Trophoblast cell (in vitro differentiated cells and primary cell): ENCODE results near the gene CLCNKB.

Experiments used
- DNase-seq, 2 donors: peaks; one replicate each; pipeline ENCODE4 v3.0.0-alpha.2; 2016
- H2AFZ ChIP-seq: 2 replicates; pipeline ENCODE4 v1.6.1; 2013; ENCODE audit warnings: low read length, moderate library complexity, mild to moderate bottlenecking; ENCODE audit not compliant: insufficient read depth, poor library complexity
- H2AK5ac ChIP-seq: 2 replicates; pipeline ENCODE4 v1.6.1; 2013; ENCODE audit warnings: mild to moderate bottlenecking, low read length
- H2BK120ac ChIP-seq: 2 replicates; pipeline ENCODE4 v1.6.1; 2013; ENCODE audit warnings: low read length, mild to moderate bottlenecking, moderate library complexity; ENCODE audit not compliant: insufficient read depth, poor library complexity
- H2BK12ac ChIP-seq: 2 replicates; pipeline ENCODE4 v1.6.1; 2013; ENCODE audit warnings: mild to moderate bottlenecking, low read length, moderate library complexity
- H2BK5ac ChIP-seq: 2 replicates; pipeline ENCODE4 v1.6.1; 2013; ENCODE audit warnings: low read length, low read depth, moderate library complexity, mild to moderate bottlenecking; ENCODE audit not compliant: poor library complexity
- H3K14ac ChIP-seq: 2 replicates; pipeline ENCODE4 v1.6.1; 2013; ENCODE audit warnings: mild to moderate bottlenecking, low read length
- H3K18ac ChIP-seq: 2 replicates; pipeline ENCODE4 v1.6.1; 2013; ENCODE audit warnings: mild to moderate bottlenecking, low read length
- H3K23ac ChIP-seq: 2 replicates; pipeline ENCODE4 v1.6.1; 2013; ENCODE audit warnings: low read length
- H3K27ac ChIP-seq: 2 replicates; pipeline ENCODE4 v1.5.1; 2013; ENCODE audit warnings: low read depth, mild to moderate bottlenecking, inconsistent platforms, low read length, moderate library complexity
- H3K27me3 ChIP-seq: 2 replicates; pipeline ENCODE4 v1.6.1; 2013; ENCODE audit warnings: inconsistent platforms, mild to moderate bottlenecking, low read length, moderate library complexity; ENCODE audit not compliant: insufficient read depth
- H3K36me3 ChIP-seq, 2 experiments: 1 replicate in 1 of 2; 2 replicates in 1 of 2; pipeline ENCODE4 v1.6.1; 2013; ENCODE audit warnings: low read length in 2 of 2, mild to moderate bottlenecking in 2 of 2, moderate library complexity in 1 of 2; ENCODE audit not compliant: insufficient read depth in 2 of 2, control insufficient read depth in 1 of 2
- H3K4ac ChIP-seq: 2 replicates; pipeline ENCODE4 v1.6.1; 2013; ENCODE audit warnings: low read depth, mild to moderate bottlenecking, low read length, moderate library complexity
- H3K4me1 ChIP-seq, 2 experiments: 1 replicate in 1 of 2; 2 replicates in 1 of 2; pipeline ENCODE4 v1.6.1; 2013; ENCODE audit warnings: low read length in 2 of 2, mild to moderate bottlenecking in 2 of 2, moderate library complexity in 1 of 2; ENCODE audit not compliant: insufficient read depth in 2 of 2, control insufficient read depth in 1 of 2
- H3K4me2 ChIP-seq: 2 replicates; pipeline ENCODE4 v1.6.1; 2013; ENCODE audit warnings: inconsistent platforms, mild to moderate bottlenecking, low read length, moderate library complexity
- H3K4me3 ChIP-seq: 2 replicates; pipeline ENCODE4 v1.5.1; 2013; ENCODE audit warnings: mild to moderate bottlenecking, low read depth, low read length, inconsistent platforms
- H3K79me1 ChIP-seq: one replicate; pipeline ENCODE4 v1.6.1; 2013; ENCODE audit warnings: low read length
- H3K79me2 ChIP-seq: 2 replicates; pipeline ENCODE4 v1.6.1; 2013; ENCODE audit warnings: low read length, mild to moderate bottlenecking; ENCODE audit not compliant: control insufficient read depth, insufficient read depth, poor library complexity
- H3K9ac ChIP-seq: 2 replicates; pipeline ENCODE4 v1.6.1; 2013; ENCODE audit warnings: mild to moderate bottlenecking, low read length
- H3K9me3 ChIP-seq: 2 replicates; pipeline ENCODE4 v1.6.1; 2013; ENCODE audit warnings: low read depth, mild to moderate bottlenecking, control low read depth, inconsistent platforms, low read length; ENCODE audit not compliant: insufficient read depth
- H4K12ac ChIP-seq: 2 replicates; pipeline ENCODE4 v1.6.1; 2013; ENCODE audit warnings: low read depth, mild to moderate bottlenecking, low read length, moderate library complexity
- H4K8ac ChIP-seq: 2 replicates; pipeline ENCODE4 v1.6.1; 2013; ENCODE audit warnings: low read depth, mild to moderate bottlenecking, low read length, moderate library complexity
- H4K91ac ChIP-seq: one replicate; pipeline ENCODE4 v1.6.1; 2013; ENCODE audit warnings: low read depth, mild to moderate bottlenecking, low read length, moderate library complexity
- WGBS: extraction: QIAGEN DNeasy Blood & Tissue Kit; methylation state at CpG from one replicate; pipeline ENCODE4 v1.1.7; 2013; ENCODE audit warnings: missing lambda C conversion rate; ENCODE audit not compliant: insufficient read length, insufficient coverage; ENCODE audit errors: extremely low coverage; 5-methylcytosine and 5-hydroxymethylcytosine counted together

The CLCNKB gene

GRCh38 chr1:16063226-16063829 lies 19.7 kb downstream of the CLCNKB start:
- Histone ChIP-seq H3K4me3 (no peak overlapping the region), H3K79me2 (no peaks in the 10 kb centered on the region), H3K79me1 (no peaks in the 10 kb centered on the region), H3K9ac (no peak overlapping the region), H2AK5ac (no peak overlapping the region), H3K14ac (no peak overlapping the region), H2BK120ac (no peak overlapping the region), H3K36me3 (no peaks in the 10 kb centered on the region), H3K4me2 (no peak overlapping the region), H2BK5ac (no peak overlapping the region), H3K27ac (no peak overlapping the region), H4K91ac (no peak overlapping the region), H4K12ac (no peak overlapping the region), H3K18ac (no peak overlapping the region), H3K4me1 (peaks cover 0 to 8% of the 10 kb centered on the region in 2 experiments), H2AFZ (no peak overlapping the region), H3K4ac (no peak overlapping the region), H4K8ac (no peak overlapping the region), H2BK12ac (no peak overlapping the region), H3K27me3 (no peaks in the 10 kb centered on the region), H3K9me3 (no peaks in the 10 kb centered on the region), H3K23ac (no peak overlapping the region)
- DNase-seq = no peak
- WGBS = no CpG with 5 or more reads among the region's 15 CpGs

DNA sequence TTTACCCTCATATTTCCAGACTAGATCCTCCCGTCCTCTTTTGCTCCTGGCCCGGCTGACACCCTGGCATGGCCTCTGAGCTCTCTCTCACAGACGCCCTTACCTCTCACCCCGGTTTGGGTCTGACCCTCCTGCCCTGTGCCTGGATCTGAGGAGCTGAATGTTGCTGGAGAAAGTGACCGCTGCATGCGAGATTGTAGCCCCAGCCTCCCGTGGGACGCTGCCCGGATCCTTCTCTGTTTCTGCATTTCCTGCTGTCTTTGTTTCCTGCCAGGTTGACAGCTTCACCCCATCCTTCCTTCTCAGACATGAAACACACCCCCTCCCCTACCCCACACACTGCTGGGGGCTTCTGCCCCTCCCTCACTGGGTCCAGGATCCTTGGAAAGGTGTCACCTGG lies 20.3 kb downstream of the CLCNKB start:
- Histone ChIP-seq H3K4ac (no peak overlapping the region), H3K4me2 (no peak overlapping the region), H4K12ac (no peak overlapping the region), H4K91ac (no peak overlapping the region), H3K9me3 (no peaks in the 10 kb centered on the region), H3K23ac (no peak overlapping the region), H3K36me3 (no peaks in the 10 kb centered on the region), H3K4me3 (no peak overlapping the region), H3K4me1 (peaks cover 0 to 8% of the 10 kb centered on the region in 2 experiments), H2AFZ (no peak overlapping the region), H4K8ac (no peak overlapping the region), H2BK5ac (no peak overlapping the region), H3K79me1 (no peaks in the 10 kb centered on the region), H3K9ac (no peak overlapping the region), H3K27me3 (no peaks in the 10 kb centered on the region), H2BK12ac (no peak overlapping the region), H2BK120ac (no peak overlapping the region), H3K14ac (no peak overlapping the region), H3K27ac (no peak overlapping the region), H3K79me2 (no peaks in the 10 kb centered on the region), H2AK5ac (no peak overlapping the region), H3K18ac (no peak overlapping the region)
- WGBS = no CpG with 5 or more reads among the region's 9 CpGs
- no peak for DNase-seq

GRCh38 chr1:16064536-16065268 lies 21.1 kb downstream of the CLCNKB start:
- Histone ChIP-seq H3K4ac (no peak overlapping the region), H3K4me3 (no peak overlapping the region), H3K9me3 (no peaks in the 10 kb centered on the region), H4K91ac (no peak overlapping the region), H4K12ac (no peak overlapping the region), H3K14ac (no peak overlapping the region), H3K18ac (no peak overlapping the region), H3K79me2 (no peaks in the 10 kb centered on the region), H3K79me1 (no peaks in the 10 kb centered on the region), H2BK12ac (no peak overlapping the region), H2BK120ac (no peak overlapping the region), H3K4me1 (peaks cover 0 to 8% of the 10 kb centered on the region in 2 experiments), H3K4me2 (no peak overlapping the region), H3K36me3 (no peaks in the 10 kb centered on the region), H2BK5ac (no peak overlapping the region), H3K9ac (no peak overlapping the region), H2AK5ac (no peak overlapping the region), H3K27me3 (no peaks in the 10 kb centered on the region), H3K27ac (no peak overlapping the region), H4K8ac (no peak overlapping the region), H2AFZ (no peak overlapping the region), H3K23ac (no peak overlapping the region)
- WGBS = no CpG with 5 or more reads among the region's 13 CpGs
- no peak for DNase-seq

- Histone ChIP-seq H3K4me2 (no peak overlapping the region), H3K27me3 (no peaks in the 10 kb centered on the region), H3K36me3 (no peaks in the 10 kb centered on the region), H3K79me1 (no peaks in the 10 kb centered on the region), H3K9me3 (no peaks in the 10 kb centered on the region), H4K8ac (no peak overlapping the region), H3K9ac (no peak overlapping the region), H3K4me1 (peaks cover 0 to 8% of the 10 kb centered on the region in 2 experiments), H3K27ac (no peak overlapping the region), H2AFZ (no peak overlapping the region), H2AK5ac (no peak overlapping the region), H2BK120ac (no peak overlapping the region), H4K12ac (no peak overlapping the region), H2BK12ac (no peak overlapping the region), H2BK5ac (no peak overlapping the region), H3K4me3 (no peak overlapping the region), H3K79me2 (no peaks in the 10 kb centered on the region), H4K91ac (no peak overlapping the region), H3K4ac (no peak overlapping the region), H3K18ac (no peak overlapping the region), H3K14ac (no peak overlapping the region), H3K23ac (no peak overlapping the region)
- WGBS = no CpG with 5 or more reads among the region's 8 CpGs
- DNase-seq = no peak
These were observed 21.6 kb downstream of the CLCNKB start for GRCh38 chr1:16065269-16065576.
